T-helper 1 cell (primary cell): Measurements from ENCODE around the gene BCL6.
A peak's percentile ranks its signal among the peaks of the same experiment; 100 is the strongest.

Source experiments
- DNase-seq, 5 donors: peaks; one replicate each; pipeline ENCODE4 v3.0.0-alpha.2; 2012 to 2020

The BCL6 gene

DNA sequence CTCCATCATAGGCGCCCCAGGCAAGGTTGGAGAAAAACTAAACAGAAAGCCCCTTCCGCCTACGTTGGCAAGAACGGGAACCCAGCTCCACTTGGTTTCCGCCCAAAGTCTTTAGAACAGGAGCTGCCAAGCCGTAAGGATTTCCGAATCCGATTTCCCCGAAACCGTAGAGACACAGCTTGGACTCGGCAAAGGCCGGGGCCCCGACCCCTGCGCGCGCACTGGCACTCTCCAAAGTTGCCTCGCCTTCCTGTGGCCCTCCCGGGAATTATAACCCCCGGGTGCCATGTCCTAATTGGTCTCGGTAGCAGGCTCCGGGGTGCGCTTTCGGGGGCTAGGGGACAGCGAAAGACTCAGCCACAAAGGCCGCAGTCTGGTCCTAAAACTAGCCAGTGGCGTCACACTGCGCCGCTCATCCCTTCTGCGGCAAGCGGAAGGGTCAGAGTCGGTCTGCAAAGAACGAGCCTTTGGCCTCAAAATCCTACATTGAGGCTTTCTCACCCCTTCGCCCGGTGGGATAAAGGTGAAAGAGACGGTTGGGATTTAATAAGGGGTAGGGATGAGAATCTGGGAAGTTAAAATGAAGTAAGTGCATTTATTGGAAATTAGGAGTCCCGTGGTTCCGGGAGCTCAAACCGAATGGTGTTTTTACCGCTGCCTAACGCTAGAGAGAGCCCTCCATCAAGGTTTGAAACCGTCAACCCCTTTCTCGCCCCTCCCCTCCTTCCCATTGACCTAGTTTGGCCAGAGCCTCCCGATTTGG is 6.8 kb downstream of the BCL6 start:
- DNase-seq, result peak in 4 of 5 donors; percentile 46 to 80 (median 55)

GRCh38 chr3:187738071-187738330 is 7.3 kb downstream of the BCL6 start:
- DNase-seq, result no peak

GRCh38 chr3:187737368-187738070 is 7.7 kb downstream of the BCL6 start:
- DNase-seq, result peak in 1 of 5 donors; percentile 68

DNA sequence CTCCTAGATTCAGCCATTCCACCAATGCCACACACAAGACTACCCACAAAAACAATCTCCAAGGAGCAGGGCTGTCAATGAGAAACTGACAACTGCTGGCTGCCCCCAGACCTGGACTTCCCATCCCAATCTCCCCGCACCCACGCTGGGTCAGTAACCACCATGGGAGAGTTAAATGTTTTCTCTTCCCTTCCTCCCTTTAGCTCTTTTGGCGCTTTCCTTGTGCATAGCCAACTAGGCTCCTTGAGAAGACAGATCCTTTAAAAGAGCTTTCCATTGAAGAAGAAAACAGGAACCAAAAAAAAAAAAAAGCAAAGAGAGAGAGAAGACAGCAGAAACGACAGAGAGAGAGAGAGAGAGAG is 8.3 kb downstream of the BCL6 start:
- no peak for DNase-seq

DNA sequence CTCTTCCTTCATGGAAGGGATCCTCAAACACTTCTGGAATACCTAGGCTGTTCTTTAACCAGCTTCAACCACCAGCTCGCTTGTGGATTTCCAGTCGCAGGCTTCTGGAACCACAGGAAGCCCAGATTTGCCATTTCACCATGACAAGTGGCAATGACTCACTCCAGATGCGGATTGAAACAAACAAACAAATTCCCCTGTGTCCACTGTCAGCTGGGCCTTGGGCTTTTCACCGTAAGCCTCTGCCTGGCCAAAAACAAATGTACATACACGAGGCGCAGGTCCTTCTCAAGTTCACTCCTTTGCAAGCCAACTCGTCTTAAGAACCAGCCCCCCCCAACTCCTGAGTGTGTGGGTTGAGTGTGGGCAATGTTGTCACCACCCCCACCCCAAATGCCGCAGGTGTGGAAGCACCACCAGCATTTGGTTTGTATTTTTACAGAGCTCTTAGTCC is 8.8 kb downstream of the BCL6 start:
- DNase-seq, result peak in 1 of 5 donors; percentile 37

DNA sequence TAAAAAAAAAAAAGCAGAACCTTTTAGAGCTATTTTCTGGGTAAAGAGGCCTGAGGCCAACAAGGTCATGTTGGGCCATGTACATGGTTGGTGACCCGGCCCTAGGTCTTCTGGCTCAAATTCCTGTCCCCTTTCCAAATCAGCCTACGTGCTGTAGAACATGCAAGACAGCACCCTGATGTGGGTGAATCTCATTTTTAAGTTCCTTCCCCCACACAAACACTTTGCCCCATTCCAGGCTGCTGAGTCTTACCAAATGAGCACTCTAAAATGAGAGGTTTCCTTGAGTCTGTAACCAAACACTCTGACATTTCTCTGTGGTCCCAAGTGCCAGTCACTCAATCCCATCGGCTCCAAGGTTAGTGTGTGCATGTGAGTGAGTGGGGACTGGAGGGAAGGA is 9.4 kb downstream of the BCL6 start:
- no peak for DNase-seq

GRCh38 chr3:187735383-187735782 is 9.9 kb downstream of the BCL6 start:
- no peak for DNase-seq

GRCh38 chr3:187734841-187735240 is 10.4 kb downstream of the BCL6 start:
- no peak for DNase-seq

DNA sequence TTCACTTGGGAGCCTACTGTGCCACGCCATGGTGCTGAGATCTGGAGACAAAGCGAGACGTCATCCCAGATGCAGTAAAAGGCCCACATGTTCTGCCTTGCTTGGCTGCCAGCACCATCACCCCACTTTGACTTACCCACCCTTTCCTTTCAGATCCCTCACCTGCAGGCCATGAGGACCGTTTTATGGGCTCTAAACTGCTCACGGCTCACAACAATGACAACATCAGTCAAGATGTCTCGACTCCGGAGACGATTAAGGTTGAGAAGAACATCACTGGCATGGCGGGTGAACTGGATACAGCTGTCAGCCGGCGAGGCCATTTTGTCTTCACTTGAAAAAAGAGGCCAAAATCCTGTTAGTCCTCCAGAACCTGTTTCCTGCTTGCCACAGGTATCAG is 11.9 kb downstream of the BCL6 start:
- DNase-seq, result no peak

- no peak for DNase-seq
Observed at GRCh38 chr3:187729598-187729997, 15.7 kb downstream of the BCL6 start.

DNA sequence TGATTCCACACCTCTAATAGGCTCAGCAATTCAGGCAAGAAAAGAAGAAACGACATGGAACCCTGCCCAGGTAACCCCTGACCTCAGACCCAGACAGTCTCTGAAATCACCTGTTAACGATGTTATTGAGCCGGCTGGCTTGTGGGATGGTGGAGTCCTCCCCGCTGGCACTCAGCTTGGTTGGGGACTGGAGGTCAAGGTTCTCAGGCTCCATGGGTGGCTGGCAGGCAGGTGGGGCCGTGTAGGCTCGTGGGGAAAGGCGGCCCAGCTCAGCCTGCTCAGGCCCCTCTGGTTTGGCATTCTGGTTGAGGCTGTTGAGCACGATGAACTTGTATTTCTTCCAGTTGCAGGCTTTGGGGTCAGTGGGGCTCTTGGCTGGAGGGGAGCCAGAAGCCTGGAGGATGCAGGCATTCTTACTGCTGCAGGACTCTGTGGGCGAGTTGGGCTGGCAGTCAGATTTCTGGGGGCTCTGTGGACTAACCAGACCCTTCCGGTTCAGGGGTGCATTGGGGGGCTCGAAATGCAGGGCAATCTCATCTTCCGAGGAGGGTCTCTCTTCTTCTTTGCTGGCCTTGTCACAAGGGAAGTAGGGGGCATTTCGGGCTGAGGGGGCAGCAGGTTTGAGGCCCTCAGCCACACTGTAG is 16.2 kb downstream of the BCL6 start:
- DNase-seq, result no peak

DNA sequence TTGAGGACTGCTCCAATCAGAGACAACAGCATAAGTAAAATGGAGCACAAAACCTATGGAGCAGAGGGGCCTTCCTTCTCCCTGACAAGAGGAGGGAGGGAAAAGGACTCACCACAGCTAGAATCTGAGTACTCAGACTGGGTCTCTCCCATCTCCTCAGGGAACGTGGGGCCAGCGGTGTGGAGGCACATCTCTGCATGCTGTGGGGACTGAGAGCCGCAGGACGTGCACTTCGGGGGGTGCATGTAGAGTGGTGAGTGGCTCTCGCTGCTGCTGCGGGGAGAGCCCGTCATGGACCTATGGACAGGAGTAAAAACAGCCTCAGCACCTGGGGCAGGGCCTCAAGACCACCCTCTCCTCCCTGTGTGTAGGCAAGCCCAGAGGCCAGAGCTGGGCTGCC is 17.0 kb downstream of the BCL6 start:
- no peak for DNase-seq

DNA sequence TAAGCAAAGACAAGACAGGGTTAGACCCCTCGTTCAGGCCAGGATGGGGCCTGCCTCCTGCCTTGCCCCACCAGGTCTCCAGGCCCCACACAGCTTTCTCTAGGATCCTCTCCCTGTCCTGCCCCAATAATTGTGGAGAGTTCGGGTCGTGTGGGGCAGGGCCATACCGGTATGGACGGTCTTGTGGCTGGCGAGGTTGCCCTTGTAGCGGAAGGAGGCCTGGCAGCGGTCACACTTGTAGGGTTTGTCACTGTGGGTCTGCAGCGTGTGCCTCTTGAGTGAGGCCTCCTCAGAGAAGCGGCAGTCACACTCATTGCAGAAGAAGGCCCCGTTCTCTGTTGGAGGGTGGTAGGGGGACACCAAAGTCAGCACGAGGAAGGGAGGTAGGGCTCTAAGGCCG is 18.7 kb downstream of the BCL6 start:
- no peak for DNase-seq

GRCh38 chr3:187725653-187726370 is 19.5 kb downstream of the BCL6 start:
- DNase-seq, result no peak

DNA sequence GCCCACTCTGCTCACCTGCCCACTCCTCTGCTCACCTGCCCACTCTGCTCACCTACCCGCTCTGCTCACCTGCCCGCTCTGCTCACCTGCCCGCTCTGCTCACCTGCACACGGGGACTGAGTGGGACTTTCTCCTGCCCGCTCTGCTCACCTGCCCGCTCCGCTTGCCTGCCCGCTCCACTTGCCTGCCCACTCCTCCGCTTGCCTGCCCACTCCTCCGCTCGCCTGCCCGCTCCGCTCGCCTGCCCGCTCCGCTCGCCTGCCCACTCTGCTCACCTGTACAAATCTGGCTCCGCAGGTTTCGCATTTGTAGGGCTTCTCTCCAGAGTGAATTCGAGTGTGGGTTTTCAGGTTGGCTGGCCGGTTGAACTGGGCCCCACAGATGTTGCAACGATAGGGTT is 20.0 kb downstream of the BCL6 start:
- DNase-seq, result no peak

DNA sequence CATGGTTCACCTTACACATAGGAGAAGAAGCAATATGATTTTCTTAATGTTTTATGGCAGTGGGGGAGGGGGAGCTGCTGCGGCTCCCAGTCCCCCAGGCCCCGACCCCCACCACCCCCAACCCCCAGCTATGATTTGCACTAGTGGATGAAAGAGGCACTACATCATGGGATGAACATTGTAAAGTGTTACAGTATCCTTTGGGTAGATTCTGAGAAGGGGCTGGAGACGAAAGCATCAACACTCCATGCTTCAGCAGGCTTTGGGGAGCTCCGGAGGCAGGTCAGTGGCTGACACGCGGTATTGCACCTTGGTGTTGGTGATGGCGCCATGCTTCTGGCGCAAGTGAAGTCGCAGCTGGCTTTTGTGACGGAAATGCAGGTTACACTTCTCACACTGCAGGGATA is 23.1 kb downstream of the BCL6 start:
- no peak for DNase-seq

DNA sequence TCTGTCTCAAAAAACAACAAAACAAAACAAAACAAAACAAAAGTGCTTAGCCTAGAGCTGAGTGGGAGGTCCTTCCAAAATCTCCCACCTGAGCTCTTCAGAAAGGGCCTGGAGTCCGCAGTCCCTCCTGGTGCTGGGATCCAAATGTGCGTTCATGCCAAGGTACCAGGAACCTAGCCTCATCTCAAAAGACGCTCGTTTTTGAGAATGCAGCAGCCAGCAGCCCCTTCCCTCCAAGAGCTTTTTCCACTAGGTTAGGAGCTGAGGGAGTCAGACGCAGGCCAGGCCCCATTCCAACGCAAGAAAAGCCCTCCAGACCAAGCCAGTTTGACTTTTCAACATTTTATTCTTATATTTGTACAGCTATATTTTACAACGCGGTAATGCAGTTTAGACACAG is 24.2 kb downstream of the BCL6 start:
- DNase-seq, result no peak

- DNase-seq, result no peak
Observed at GRCh38 chr3:187720337-187720670, 25.0 kb downstream of the BCL6 start.

- no peak for DNase-seq
Observed at GRCh38 chr3:187719628-187720336, 25.5 kb downstream of the BCL6 start.

GRCh38 chr3:187718802-187719201 is 26.5 kb downstream of the BCL6 start:
- no peak for DNase-seq

- DNase-seq, result no peak
Observed at GRCh38 chr3:187717572-187717971, 27.7 kb downstream of the BCL6 start.

DNA sequence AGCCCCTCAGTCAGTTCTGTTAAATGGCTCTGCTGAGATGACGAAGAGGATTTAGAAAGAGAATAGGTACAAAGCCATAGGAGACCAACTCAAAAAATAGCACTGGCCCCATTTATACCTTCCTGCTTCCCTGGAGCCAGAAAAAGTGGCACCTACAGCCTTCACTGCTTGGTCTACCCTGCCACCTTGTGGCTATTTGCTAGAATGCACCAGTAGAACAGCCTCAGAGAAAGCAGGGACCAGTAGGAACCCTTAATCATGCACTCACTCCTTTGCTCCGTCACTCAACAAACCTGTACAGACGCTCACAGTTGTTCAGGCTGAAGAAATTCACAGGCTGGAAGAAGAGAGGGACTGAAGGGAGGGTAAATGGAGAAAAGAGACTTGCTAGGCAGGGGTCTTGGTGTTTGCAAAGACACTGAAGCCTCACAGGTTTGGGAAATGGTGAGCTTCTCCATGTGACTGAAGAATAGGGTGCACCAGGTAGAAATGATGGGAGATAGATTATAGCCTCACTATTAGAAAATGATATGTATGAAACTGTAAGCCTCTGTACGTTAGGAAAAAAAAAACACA is 30.8 kb downstream of the BCL6 start:
- peak; percentile 24 to 71 (median 56) for DNase-seq

- peak in 1 of 5 donors; percentile 56 for DNase-seq
Observed at GRCh38 chr3:187713504-187713903, 31.8 kb downstream of the BCL6 start.
